GM12878 (cell line): Measurements from ENCODE around the gene SEMA3G. TPM values are rescaled to one million over a fixed set of nuclear protein-coding genes. Genes with fewer than 3 reads are reported as not detected.

Experiments used
- CBFB ChIP-seq: IDR thresholded peaks from 2 replicates; pipeline ENCODE4 v1.6.1; 2016; ENCODE audit warnings: antibody characterized with exemption, low read depth
- EED ChIP-seq: sonication (generic); IDR thresholded peaks from 2 replicates; pipeline ENCODE4 v1.6.1; 2016; ENCODE audit warnings: antibody characterized with exemption, low read depth
- ESRRA ChIP-seq: IDR thresholded peaks from 2 replicates; pipeline ENCODE4 v1.6.1; 2012; ENCODE audit warnings: mild to moderate bottlenecking, low read length, improper control_type of control experiment
- IRF5 ChIP-seq: fragments of 450-650 bp; IDR thresholded peaks from 2 replicates; pipeline ENCODE4 v1.6.1; 2017; ENCODE audit warnings: borderline replicate concordance
- KDM1A ChIP-seq: fragments of 200-600 bp; sonication (generic); IDR thresholded peaks from 2 replicates; pipeline ENCODE4 v1.6.1; 2016; ENCODE audit warnings: borderline replicate concordance
- NFYA ChIP-seq: IDR thresholded peaks from 2 replicates; pipeline ENCODE4 v1.6.1; 2011; ENCODE audit warnings: low read depth, mild to moderate bottlenecking, low read length, improper control_type of control experiment, borderline replicate concordance
- NFYB ChIP-seq: IDR thresholded peaks from 2 replicates; pipeline ENCODE4 v1.6.1; 2011; ENCODE audit warnings: low read depth, mild to moderate bottlenecking, low read length, improper control_type of control experiment, moderate library complexity; ENCODE audit not compliant: insufficient read depth
- NR2F1 ChIP-seq: fragments of 450-650 bp; conservative IDR thresholded peaks from 2 replicates; pipeline ENCODE4 v1.6.1; 2017; ENCODE audit warnings: mild to moderate bottlenecking
- NRF1 ChIP-seq: conservative IDR thresholded peaks from 2 replicates; pipeline ENCODE4 v1.6.1; 2011; ENCODE audit warnings: mild to moderate bottlenecking, low read depth, low read length, improper control_type of control experiment
- POLR2AphosphoS5 ChIP-seq: IDR thresholded peaks from 2 replicates; pipeline ENCODE4 v1.6.1; 2011; ENCODE audit warnings: mild to moderate bottlenecking, low read length, inconsistent platforms
- SP1 ChIP-seq: IDR thresholded peaks from one replicate; pipeline ENCODE4 v1.6.1; 2011; ENCODE audit warnings: low read depth, low read length
- TCF12 ChIP-seq: IDR thresholded peaks from 2 replicates; pipeline ENCODE4 v1.6.1; 2011; ENCODE audit warnings: low read depth, mild to moderate bottlenecking, low read length
- USF1 ChIP-seq: IDR thresholded peaks from 2 replicates; pipeline ENCODE4 v1.6.1; 2011; ENCODE audit warnings: borderline replicate concordance, low read depth, mild to moderate bottlenecking, moderate library complexity, mixed read lengths, low read length; ENCODE audit not compliant: insufficient read depth; ENCODE audit errors: extremely low read length
- ZNF274 ChIP-seq: IDR thresholded peaks from one replicate; pipeline ENCODE4 v1.8.0; 2011; ENCODE audit not compliant: insufficient read length, insufficient read depth
- polyA plus RNA-seq, 11 experiments: library from polyadenylated mRNA; depleted of rRNA in 4 of 11; unstranded in 6 of 11; stranded (reverse) in 5 of 11; fragments of >200 nt; fragmentation: Nextera tagmentation in 4 of 11; fragmentation: Illumina TruSeq in 1 of 11; extraction: Ambion mirVana in 4 of 11; extraction: Trizol in 1 of 11; gene quantifications; 1 replicate in 1 of 11; 2 replicates in 10 of 11; pipeline versions ENCODE4 v1.2.1 to v1.2.3, GENCODE V29; 2011 to 2016; ENCODE audit warnings: inconsistent platforms in 2 of 11, missing spikeins in 2 of 11, low read depth in 1 of 11
- total RNA-seq, 4 experiments: library from RNA; depleted of rRNA in 3 of 4; stranded (reverse); fragments of >200 nt in 3 of 4; fragmentation: Illumina TruSeq in 1 of 4; extraction: Trizol in 1 of 4; gene quantifications; 2 replicates each; pipeline versions ENCODE4 v1.2.1 to v1.2.3, GENCODE V29; 2013 to 2021

The SEMA3G gene
- total and polyA plus RNA-seq, 10 of the 15 experiments (the other 5 are each of a cell fraction or from before 2014, with no cell fraction given), result 0.03 to 0.04 TPM; not detected in 8

- TF ChIP-seq NFYB, result no peak
- TF ChIP-seq TCF12, result no peak
- TF ChIP-seq USF1, result no peak
- no peak for TF ChIP-seq IRF5
- no peak for TF ChIP-seq NFYA
- no peak for TF ChIP-seq CBFB
- no peak for TF ChIP-seq EED
- TF ChIP-seq ESRRA, result no peak
- no peak for TF ChIP-seq KDM1A
- TF ChIP-seq SP1, result no peak
- TF ChIP-seq NRF1, result no peak
- no peak for TF ChIP-seq ZNF274
- TF ChIP-seq NR2F1, result no peak
- TF ChIP-seq POLR2AphosphoS5, result no peak
Observed at GRCh38 chr3:52399131-52399530, 45.8 kb downstream of the SEMA3G start (continued).
